Panc1 (cell line): Measurements from ENCODE around the gene SETD7. TPM values are rescaled to one million over a fixed set of nuclear protein-coding genes. Genes with fewer than 3 reads are reported as not detected.

Source experiments
- ATAC-seq: fragments of 200-7000 bp; cut with Tn5 transposase; 2 replicates; pipeline ENCODE4 v1.9.1; 2020; ENCODE audit warnings: mild to moderate bottlenecking, moderate library complexity
- BruUV-seq: library from RNA; stranded (reverse); fragments of 400-500 nt; replicated peaks from 2 replicates; lab custom pipeline; 2021; lab: Mats Ljungman, UMichigan
- CTCF ChIA-PET: fragments of 300-600 bp; sonication (Branson Sonifier 250); formaldehyde crosslinking; loops from one replicate; lab custom pipeline; 2022; ENCODE audit warnings: antibody characterized with exemption; lab: Charles Lee
- POLR2A ChIA-PET: fragments of 300-600 bp; sonication (Branson Sonifier 250); formaldehyde crosslinking; loops from one replicate; lab custom pipeline; 2022; ENCODE audit warnings: antibody characterized with exemption; lab: Charles Lee
- DNase-seq: peaks from one replicate; pipeline ENCODE4 v3.0.0-alpha.2; 2010; ENCODE audit warnings: low read depth, low spot score
- H3K27ac ChIP-seq: 2 replicates; pipeline ENCODE4 v1.5.1; 2011; ENCODE audit warnings: mild to moderate bottlenecking, low read length, inconsistent platforms
- H3K27me3 ChIP-seq: fragments of 200-500 bp; sonication (Bioruptor generic); 2 replicates; pipeline ENCODE4 v1.6.0; 2014; ENCODE audit warnings: low read length, inconsistent platforms; ENCODE audit not compliant: control insufficient read depth, insufficient read depth
- H3K36me3 ChIP-seq: fragments of 200-500 bp; sonication (Bioruptor generic); 2 replicates; pipeline ENCODE4 v1.5.1; 2014; ENCODE audit warnings: inconsistent platforms, mild to moderate bottlenecking, low read length, moderate library complexity; ENCODE audit not compliant: control insufficient read depth, insufficient read depth
- H3K4me1 ChIP-seq: 2 replicates; pipeline ENCODE4 v1.5.1; 2011; ENCODE audit warnings: inconsistent platforms, mild to moderate bottlenecking, low read length, moderate library complexity; ENCODE audit not compliant: control insufficient read depth, insufficient read depth
- H3K4me3 ChIP-seq, 2 experiments: 2 replicates each; pipeline ENCODE4 v1.5.1; 2011 to 2012; ENCODE audit warnings: low read depth in 2 of 2, low read length in 2 of 2, mild to moderate bottlenecking in 2 of 2, inconsistent platforms in 1 of 2, moderate library complexity in 1 of 2
- H3K9me3 ChIP-seq: fragments of 200-500 bp; sonication (Bioruptor generic); 2 replicates; pipeline ENCODE4 v1.5.1; 2014; ENCODE audit warnings: low read depth, mild to moderate bottlenecking, inconsistent platforms, low read length, moderate library complexity; ENCODE audit not compliant: control insufficient read depth, insufficient read depth
- POLR2AphosphoS5 ChIP-seq: IDR thresholded peaks from 2 replicates; pipeline ENCODE4 v1.6.1; 2012; ENCODE audit warnings: mild to moderate bottlenecking, low read depth, low read length, moderate library complexity
- REST ChIP-seq, 2 experiments: IDR thresholded peaks; 2 replicates each; pipeline ENCODE4 v1.6.1; 2011 to 2012; ENCODE audit warnings: low read depth in 2 of 2, control low read depth in 1 of 2, low read length in 1 of 2, mild to moderate bottlenecking in 1 of 2, moderate library complexity in 1 of 2; ENCODE audit not compliant: insufficient read depth in 1 of 2
- SIN3A ChIP-seq: IDR thresholded peaks from 2 replicates; pipeline ENCODE4 v1.6.1; 2012; ENCODE audit warnings: low read depth, mild to moderate bottlenecking, low read length, moderate library complexity, borderline replicate concordance; ENCODE audit not compliant: insufficient read depth
- TCF7L2 ChIP-seq: IDR thresholded peaks from 2 replicates; pipeline ENCODE4 v1.6.1; 2011; ENCODE audit warnings: mild to moderate bottlenecking, low read depth, low read length, inconsistent platforms
- in situ Hi-C: cut with HindIII; loops from 2 replicates; pipeline ENCODE4 v1.10.0; 2016; ENCODE audit warnings: low sequenced_read_pairs, low pct_unique_long_range_greater_than_20kb
- intact Hi-C: fragments of 100-400 bp; cut with micrococcal nuclease; formaldehyde crosslinking; loops from one replicate; pipeline ENCODE4 v1.10.0; 2022; ENCODE audit not compliant: unreplicated experiment
- total RNA-seq: library from RNA; stranded (reverse); gene quantifications from one replicate; pipeline ENCODE4 v1.2.1, GENCODE V29; 2021; ENCODE audit not compliant: unreplicated experiment
- TF ChIP-seq, protein P1 (sequence below): fragments of 450-650 bp; IDR thresholded peaks from 2 replicates; pipeline ENCODE4 v1.5.1; 2017; ENCODE audit warnings: mild to moderate bottlenecking

Gene SETD7
- total RNA-seq, 1 experiment from 2014 or later = 24.8 TPM

DNA sequence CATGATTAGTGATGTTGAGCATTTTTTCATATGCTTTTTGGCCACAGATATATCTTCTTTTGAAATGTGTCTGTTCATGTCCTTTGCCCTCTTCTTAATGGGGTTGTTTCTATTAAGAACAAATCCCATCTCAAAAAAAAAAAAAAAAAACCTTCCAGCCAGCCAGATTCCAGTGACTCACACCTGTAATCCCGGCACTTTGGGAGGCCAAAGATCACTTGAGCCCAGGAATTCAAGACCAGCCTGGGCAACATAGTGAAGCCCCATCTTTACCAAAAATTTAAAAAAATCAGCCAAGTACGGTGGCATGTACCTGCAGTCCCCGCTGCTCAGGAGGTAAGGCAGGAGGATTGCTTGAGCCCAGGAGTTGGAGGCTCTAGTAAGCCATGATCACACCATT, 97.0 kb downstream of the SETD7 start:
- intact Hi-C loops = loop anchor here (10.0 kb wide), 1 partner anchor 76 kb away; no protein-coding TSS in a partner anchor
- TF ChIP-seq SIN3A (no peak), TCF7L2 (no peak), REST (IDR thresholded peaks at IDR 0.05; ENCODE audit: insufficient read depth in 1 of 2, low read depth in 2 of 2, low read length in 1 of 2) (no peak), POLR2AphosphoS5 (no peak)
- TF ChIP-seq, protein P1, sequence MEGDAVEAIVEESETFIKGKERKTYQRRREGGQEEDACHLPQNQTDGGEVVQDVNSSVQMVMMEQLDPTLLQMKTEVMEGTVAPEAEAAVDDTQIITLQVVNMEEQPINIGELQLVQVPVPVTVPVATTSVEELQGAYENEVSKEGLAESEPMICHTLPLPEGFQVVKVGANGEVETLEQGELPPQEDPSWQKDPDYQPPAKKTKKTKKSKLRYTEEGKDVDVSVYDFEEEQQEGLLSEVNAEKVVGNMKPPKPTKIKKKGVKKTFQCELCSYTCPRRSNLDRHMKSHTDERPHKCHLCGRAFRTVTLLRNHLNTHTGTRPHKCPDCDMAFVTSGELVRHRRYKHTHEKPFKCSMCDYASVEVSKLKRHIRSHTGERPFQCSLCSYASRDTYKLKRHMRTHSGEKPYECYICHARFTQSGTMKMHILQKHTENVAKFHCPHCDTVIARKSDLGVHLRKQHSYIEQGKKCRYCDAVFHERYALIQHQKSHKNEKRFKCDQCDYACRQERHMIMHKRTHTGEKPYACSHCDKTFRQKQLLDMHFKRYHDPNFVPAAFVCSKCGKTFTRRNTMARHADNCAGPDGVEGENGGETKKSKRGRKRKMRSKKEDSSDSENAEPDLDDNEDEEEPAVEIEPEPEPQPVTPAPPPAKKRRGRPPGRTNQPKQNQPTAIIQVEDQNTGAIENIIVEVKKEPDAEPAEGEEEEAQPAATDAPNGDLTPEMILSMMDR = no peak
- ChIA-PET CTCF (no interaction called here), POLR2A (no interaction called here)
- H3K4me3 ChIP-seq = no peak overlapping the region
- H3K27me3 ChIP-seq = no peaks in the 10 kb centered on the region
- DNase-seq = no peak
- BruUV-seq = no TSS peak
- H3K4me1 ChIP-seq = peaks cover 10% of the 10 kb centered on the region
- H3K27ac ChIP-seq = no peak overlapping the region
- H3K36me3 ChIP-seq = no peaks in the 10 kb centered on the region
- H3K9me3 ChIP-seq = no peaks in the 10 kb centered on the region
- ATAC-seq = no peak
- in situ Hi-C loops = no loop called here

DNA sequence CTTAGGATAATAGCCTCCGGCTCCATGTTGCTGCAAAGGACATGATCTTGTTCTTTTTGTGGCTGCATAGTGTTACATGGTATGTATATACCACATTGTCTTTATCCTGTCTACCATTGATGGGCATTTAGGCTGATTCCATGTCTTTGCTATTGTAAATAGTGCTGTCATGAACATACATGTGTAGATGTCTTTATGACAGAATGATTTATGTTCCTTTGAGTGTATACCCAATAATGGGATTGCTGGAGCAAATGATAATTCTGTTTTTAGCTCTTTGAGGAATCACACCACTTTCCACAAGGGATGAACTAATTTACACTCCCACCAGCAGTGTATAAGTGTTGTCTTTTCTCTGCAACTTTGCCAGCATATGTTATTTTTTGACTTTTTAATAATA, 97.5 kb downstream of the SETD7 start:
- POLR2A ChIA-PET = no interaction called here
- Histone ChIP-seq H3K36me3 (no peaks in the 10 kb centered on the region), H3K27me3 (no peaks in the 10 kb centered on the region), H3K4me1 (peaks cover 10% of the 10 kb centered on the region), H3K9me3 (no peaks in the 10 kb centered on the region), H3K27ac (no peak overlapping the region), H3K4me3 (no peak overlapping the region)
- no TSS peak for BruUV-seq
- ATAC-seq (no peak), DNase-seq (no peak)
- in situ Hi-C loops (no loop called here), intact Hi-C loops (loop anchor here (10.0 kb wide), 1 partner anchor 76 kb away; no protein-coding TSS in a partner anchor)
- CTCF ChIA-PET = no interaction called here
- TF ChIP-seq POLR2AphosphoS5 = no peak
- no peak for TF ChIP-seq SIN3A
- TF ChIP-seq REST (IDR thresholded peaks at IDR 0.05; ENCODE audit: insufficient read depth in 1 of 2, low read depth in 2 of 2, low read length in 1 of 2) = no peak
